ENCODE data around the gene TFF1.

- TF ChIP-seq CTCF (conservative IDR thresholded peaks at IDR 0.05 in 1 of 2, IDR thresholded peaks at IDR 0.05 in 1 of 2; ENCODE audit: extremely low read depth in 1 of 2, insufficient read depth in 1 of 2, low read depth in 1 of 2, low read length in 2 of 2) (no peak), EZH2 (IDR thresholded peaks at IDR 0.05; ENCODE audit: borderline replicate concordance, low read length) (no peak)
Measured at GRCh38 chr21:42409366-42409765, 43.0 kb upstream of the TFF1 start.

All from mammary epithelial cell (primary cell).